WERI-Rb-1 (cell line): ENCODE data around the gene BRINP3.

Source experiments
- DNase-seq: peaks from one replicate; pipeline ENCODE4 v3.0.0-alpha.2; 2020
- H3K27ac ChIP-seq: fragments of 250-450 bp; sonication (Bioruptor Pico); 2 replicates; pipeline ENCODE4 v1.5.1; 2020; ENCODE audit warnings: mild to moderate bottlenecking, moderate library complexity
- H3K27me3 ChIP-seq: fragments of 250-450 bp; sonication (Bioruptor Pico); 2 replicates; pipeline ENCODE4 v1.5.1; 2021; ENCODE audit warnings: mild to moderate bottlenecking, low read depth, moderate library complexity; ENCODE audit not compliant: insufficient read depth, severe bottlenecking
- H3K36me3 ChIP-seq: fragments of 250-450 bp; sonication (Bioruptor Pico); 2 replicates; pipeline ENCODE4 v1.5.1; 2020; ENCODE audit warnings: mild to moderate bottlenecking, moderate library complexity
- H3K4me3 ChIP-seq: 2 replicates; pipeline ENCODE4 v1.5.1; 2011; ENCODE audit warnings: low read depth, mild to moderate bottlenecking, control low read depth, low read length
- H3K9me3 ChIP-seq: fragments of 250-450 bp; sonication (Bioruptor Pico); 2 replicates; pipeline ENCODE4 v1.5.1; 2021; ENCODE audit warnings: mild to moderate bottlenecking, moderate library complexity; ENCODE audit not compliant: severe bottlenecking
- TF ChIP-seq, protein P1 (sequence below): IDR thresholded peaks from 2 replicates; pipeline ENCODE4 v1.5.1; 2011; ENCODE audit warnings: low read depth, mild to moderate bottlenecking, control low read depth, inconsistent platforms, low read length

Gene BRINP3

GRCh38 chr1:190413142-190413541 is 64.5 kb downstream of the BRINP3 start:
- TF ChIP-seq, protein P1, sequence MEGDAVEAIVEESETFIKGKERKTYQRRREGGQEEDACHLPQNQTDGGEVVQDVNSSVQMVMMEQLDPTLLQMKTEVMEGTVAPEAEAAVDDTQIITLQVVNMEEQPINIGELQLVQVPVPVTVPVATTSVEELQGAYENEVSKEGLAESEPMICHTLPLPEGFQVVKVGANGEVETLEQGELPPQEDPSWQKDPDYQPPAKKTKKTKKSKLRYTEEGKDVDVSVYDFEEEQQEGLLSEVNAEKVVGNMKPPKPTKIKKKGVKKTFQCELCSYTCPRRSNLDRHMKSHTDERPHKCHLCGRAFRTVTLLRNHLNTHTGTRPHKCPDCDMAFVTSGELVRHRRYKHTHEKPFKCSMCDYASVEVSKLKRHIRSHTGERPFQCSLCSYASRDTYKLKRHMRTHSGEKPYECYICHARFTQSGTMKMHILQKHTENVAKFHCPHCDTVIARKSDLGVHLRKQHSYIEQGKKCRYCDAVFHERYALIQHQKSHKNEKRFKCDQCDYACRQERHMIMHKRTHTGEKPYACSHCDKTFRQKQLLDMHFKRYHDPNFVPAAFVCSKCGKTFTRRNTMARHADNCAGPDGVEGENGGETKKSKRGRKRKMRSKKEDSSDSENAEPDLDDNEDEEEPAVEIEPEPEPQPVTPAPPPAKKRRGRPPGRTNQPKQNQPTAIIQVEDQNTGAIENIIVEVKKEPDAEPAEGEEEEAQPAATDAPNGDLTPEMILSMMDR, result no peak

GRCh38 chr1:190403402-190403801 is 74.3 kb downstream of the BRINP3 start:
- TF ChIP-seq, protein P1, result no peak

More at GRCh38 chr1:190413142-190413541, 64.5 kb downstream of the BRINP3 start:
- no peak for DNase-seq
- Histone ChIP-seq H3K27me3 (no peaks in the 10 kb centered on the region), H3K27ac (no peak overlapping the region), H3K9me3 (no peaks in the 10 kb centered on the region), H3K4me3 (no peak overlapping the region), H3K36me3 (no peaks in the 10 kb centered on the region)

GRCh38 chr1:190399233-190399632 is 78.4 kb downstream of the BRINP3 start:
- Histone ChIP-seq H3K36me3 (no peaks in the 10 kb centered on the region), H3K27me3 (no peaks in the 10 kb centered on the region), H3K4me3 (no peak overlapping the region), H3K27ac (no peak overlapping the region), H3K9me3 (no peaks in the 10 kb centered on the region)
- DNase-seq, result no peak
- TF ChIP-seq, protein P1, result no peak

More at GRCh38 chr1:190403402-190403801, 74.3 kb downstream of the BRINP3 start:
- Histone ChIP-seq H3K4me3 (no peak overlapping the region), H3K36me3 (no peaks in the 10 kb centered on the region), H3K27me3 (no peaks in the 10 kb centered on the region), H3K27ac (no peak overlapping the region), H3K9me3 (no peaks in the 10 kb centered on the region)
- DNase-seq, result no peak

DNA sequence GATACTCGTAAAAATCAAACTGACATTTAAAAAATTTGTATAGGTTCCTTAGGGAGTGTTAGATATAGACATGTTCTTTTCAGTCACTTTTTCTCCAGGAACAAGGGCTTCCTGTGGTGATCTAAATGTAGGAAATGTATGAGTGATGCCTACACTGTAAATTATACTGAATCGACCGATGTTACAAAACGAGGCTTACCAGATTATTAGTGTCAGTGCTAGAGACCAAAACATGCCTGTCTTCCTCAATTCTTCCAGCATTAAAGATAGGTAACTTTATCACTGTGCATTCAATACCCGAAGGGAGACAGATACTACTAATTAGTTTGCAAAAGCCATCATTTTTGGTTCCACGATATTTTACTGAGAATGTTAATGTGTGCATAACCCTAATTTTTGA is 86.1 kb downstream of the BRINP3 start:
- no peak for DNase-seq
- no peaks in the 10 kb centered on the region for H3K9me3 ChIP-seq
- no peak overlapping the region for H3K27ac ChIP-seq
- H3K4me3 ChIP-seq, result no peak overlapping the region
- H3K36me3 ChIP-seq, result no peaks in the 10 kb centered on the region
- TF ChIP-seq, protein P1, result no peak
- no peaks in the 10 kb centered on the region for H3K27me3 ChIP-seq

- Histone ChIP-seq H3K27ac (no peak overlapping the region), H3K4me3 (no peak overlapping the region), H3K9me3 (no peaks in the 10 kb centered on the region), H3K36me3 (no peaks in the 10 kb centered on the region), H3K27me3 (no peaks in the 10 kb centered on the region)
- TF ChIP-seq, protein P1, result no peak
- no peak for DNase-seq
These were observed 99.7 kb downstream of the BRINP3 start for GRCh38 chr1:190377991-190378390.

DNA sequence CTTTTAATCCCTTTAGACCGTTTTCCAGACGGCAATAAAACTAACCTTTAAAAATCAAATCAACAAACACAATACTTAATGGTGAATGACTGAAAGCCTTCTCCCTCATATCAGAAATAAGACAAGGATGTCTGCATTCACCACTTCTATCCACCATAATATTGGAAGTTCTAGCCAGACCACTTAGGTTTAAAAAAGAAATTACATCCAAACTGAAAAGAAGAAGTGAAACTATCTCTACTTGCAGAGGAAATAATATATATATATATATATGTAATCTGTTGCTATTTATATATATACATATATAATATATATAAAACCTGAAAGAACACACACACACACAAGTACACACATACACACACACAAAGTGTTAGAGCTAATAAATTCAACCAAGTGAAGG is 100.4 kb downstream of the BRINP3 start:
- Histone ChIP-seq H3K4me3 (no peak overlapping the region), H3K27me3 (no peaks in the 10 kb centered on the region), H3K27ac (no peak overlapping the region), H3K9me3 (no peaks in the 10 kb centered on the region), H3K36me3 (no peaks in the 10 kb centered on the region)
- TF ChIP-seq, protein P1, result no peak
- DNase-seq, result no peak
